HG03521 (cell line): ENCODE data around the gene AK9.

Experiments
- ATAC-seq: cut with Tn5 transposase; IDR thresholded peaks from one replicate; pipeline ENCODE4 v1.9.1; 2021; ENCODE audit warnings: mild to moderate bottlenecking, moderate library complexity; ENCODE audit not compliant: unreplicated experiment

The AK9 gene

DNA sequence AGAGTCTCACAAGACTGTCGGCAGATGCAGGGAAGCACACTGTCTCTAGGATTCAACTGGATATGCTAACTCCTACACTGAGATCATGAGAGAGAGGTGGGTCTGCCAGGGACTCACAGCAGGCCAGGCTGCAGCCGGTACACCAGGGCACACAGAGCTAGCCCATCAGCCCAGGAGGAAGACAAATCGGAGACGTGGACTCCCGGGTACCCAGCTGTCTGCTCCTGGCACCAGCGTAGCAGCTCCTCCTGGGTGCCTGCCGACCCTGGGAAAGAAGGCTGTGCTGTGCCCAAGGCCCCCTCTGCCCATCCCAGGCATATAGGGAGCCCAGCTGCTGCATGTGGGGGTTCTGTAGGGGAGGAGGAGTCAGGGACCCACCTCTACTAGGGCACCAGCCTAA is 242.4 kb downstream of the AK9 start:
- ATAC-seq: no peak

DNA sequence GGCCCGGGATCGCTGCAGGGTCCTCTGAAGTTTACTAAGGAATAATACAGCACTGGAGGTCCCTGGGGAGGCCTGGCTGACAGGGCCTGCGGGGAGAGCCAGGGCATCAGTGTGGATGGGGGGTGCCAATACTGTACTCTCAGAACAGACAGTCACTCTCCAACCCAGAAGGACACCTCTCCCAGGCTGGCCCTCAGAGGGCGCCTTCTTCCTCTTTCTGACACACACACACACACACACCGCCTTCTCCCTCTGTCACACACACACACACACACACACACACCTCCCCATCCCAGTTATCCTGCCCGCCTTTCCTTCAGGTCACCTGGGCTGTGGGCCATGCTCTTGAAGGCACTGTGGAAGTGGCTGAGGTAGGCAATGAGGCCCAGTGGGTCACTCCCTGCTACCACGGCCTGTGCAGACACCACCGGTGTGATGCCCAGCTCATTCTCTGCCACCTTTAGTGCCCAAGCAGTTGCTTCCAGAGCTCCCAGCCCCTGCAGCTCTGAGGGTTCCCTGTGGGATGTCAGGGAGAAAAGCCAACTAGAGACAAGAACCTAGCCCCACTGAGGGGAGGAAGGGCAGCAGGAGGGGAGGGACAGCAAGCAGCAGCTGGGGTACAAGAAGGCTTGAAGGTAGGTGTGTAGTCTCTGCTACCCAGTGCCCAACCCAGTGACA is 243.0 kb downstream of the AK9 start:
- ATAC-seq: no peak

DNA sequence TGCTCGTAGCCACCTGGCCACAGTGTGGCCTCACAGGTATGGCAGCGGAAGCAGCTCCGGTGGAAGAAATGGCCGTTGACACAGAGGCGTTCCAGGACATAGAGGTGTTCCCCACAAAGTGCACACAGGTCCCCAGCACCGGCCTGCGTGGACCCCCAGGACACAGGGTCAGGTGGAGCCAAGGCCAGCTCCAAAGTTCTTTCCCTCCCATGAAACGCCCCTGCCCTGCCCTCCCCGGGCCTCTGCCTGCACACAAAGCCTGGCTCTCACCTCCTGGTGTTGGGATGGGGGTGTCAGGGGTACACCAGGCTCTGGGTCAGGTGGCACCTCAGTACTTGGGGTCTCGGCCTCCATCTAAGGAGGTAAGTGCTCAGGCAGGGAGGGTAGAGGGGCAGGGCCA is 243.9 kb downstream of the AK9 start:
- ATAC-seq: no peak

- ATAC-seq: no peak
Measured at GRCh38 chr6:109446541-109446940, 244.5 kb downstream of the AK9 start.

DNA sequence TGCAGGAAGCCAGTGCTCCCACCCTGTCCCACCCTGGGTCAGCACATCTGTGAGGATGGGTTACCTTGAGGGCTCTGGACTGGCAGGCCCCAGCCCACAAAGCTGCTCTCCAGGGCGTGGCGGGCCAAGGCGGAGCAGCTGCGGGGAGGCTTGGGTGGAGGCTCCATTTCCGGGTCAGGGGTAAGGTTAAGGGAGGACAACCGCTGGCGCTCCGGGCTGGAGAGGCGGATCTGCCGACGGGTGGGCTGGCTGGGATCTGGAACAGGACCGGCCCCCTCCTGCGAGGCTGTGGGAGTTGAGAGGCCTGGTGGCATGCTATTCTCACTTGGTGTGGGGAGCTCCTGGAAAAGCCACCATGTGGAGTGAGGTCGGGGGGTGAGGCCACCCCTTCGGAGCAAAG is 244.9 kb downstream of the AK9 start:
- ATAC-seq: no peak

DNA sequence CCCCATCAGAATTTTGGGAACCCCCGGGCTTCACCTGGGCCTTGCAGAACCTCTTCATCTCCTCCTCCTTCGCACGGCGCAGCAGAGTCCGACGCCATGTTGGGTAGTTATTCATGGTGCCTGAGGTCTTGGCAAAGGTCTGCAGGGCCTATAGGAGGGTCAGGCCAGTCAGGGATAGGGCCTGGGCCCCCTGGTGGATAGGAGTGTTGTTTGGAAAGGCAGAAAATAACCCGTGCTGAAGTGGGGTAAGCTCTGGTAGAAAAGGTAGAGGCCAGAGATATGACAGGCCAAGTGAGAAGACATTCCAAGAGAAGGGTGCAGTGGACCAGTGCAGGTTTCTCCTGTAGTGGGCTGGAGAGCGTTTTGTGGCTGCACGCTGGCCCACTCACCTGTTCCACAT is 245.6 kb downstream of the AK9 start:
- ATAC-seq: no peak

GRCh38 chr6:109443425-109443950 is 247.5 kb downstream of the AK9 start:
- ATAC-seq: no peak
